ENCODE measurements around the gene IGF2R.

The IGF2R gene

DNA sequence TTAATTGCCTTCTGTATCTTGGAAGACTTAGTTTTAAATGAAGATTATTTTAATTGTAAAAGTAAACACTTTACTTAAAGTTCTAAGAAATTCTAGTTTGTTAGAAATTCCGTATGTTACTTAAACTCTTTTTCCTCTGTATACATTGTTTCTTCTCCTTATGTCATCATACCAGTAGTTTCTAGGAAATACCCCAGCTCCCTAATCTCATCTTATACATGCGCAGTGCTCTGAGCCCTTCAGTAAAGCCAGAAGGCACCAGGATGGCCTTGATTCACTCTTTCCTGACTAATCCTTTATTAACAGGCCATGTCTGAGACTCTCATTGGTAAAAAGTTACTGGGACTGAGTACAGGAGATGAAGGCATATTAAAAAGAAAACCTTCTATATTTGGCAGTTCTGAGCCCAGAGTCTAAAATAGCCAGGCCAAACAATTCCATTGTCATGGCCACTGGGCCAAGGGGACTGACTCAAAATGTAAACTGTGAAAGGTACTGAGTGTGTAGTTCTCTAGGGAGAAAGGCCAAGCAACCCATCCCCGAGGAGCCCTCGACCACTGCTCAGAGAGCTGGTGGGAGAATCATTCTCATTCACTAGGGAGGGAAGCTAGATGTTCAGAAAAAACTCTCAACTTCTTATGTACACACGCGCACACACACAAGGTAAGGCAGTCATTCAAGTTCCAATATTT is 177.7 kb downstream of the IGF2R start:
- no peaks in the 10 kb centered on the region for H3K27me3 ChIP-seq (ENCODE audit: control insufficient read depth, insufficient read depth, low read length)
- no peaks in the 10 kb centered on the region for H3K36me3 ChIP-seq (ENCODE audit: control insufficient read depth, low read depth, low read length)
- no peak overlapping the region for H3K4me3 ChIP-seq (ENCODE audit: low read length)
- H3K27ac ChIP-seq (ENCODE audit: low read length) = no peak overlapping the region
- H3K9me3 ChIP-seq (ENCODE audit: control insufficient read depth, low read depth, low read length) = no peaks in the 10 kb centered on the region
- H3K9ac ChIP-seq (ENCODE audit: low read length) = no peak overlapping the region
- no peaks in the 10 kb centered on the region for H3K4me1 ChIP-seq (ENCODE audit: control insufficient read depth, low read depth, low read length)

DNA sequence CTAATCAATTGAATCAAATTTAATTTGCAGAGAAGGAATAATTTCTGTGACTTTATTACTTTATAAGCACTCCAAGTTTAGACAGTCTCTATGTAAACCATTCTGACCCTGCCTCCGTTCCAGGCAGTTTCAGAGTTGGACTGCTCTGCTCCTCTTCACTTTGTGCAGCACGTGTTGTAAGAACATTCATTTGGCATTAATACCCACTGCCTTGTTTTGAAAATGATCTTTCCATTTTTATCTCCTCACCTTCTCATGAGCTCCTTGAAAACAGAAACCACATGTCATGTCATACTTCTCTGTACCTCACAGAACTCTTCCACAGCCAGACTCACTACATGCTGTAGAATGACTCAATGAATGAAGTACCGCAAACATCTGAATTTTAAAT is 178.3 kb downstream of the IGF2R start:
- Histone ChIP-seq H3K4me1 (ENCODE audit: control insufficient read depth, low read depth, low read length) (no peaks in the 10 kb centered on the region), H3K27ac (ENCODE audit: low read length) (no peak overlapping the region), H3K27me3 (ENCODE audit: control insufficient read depth, insufficient read depth, low read length) (no peaks in the 10 kb centered on the region)

DNA sequence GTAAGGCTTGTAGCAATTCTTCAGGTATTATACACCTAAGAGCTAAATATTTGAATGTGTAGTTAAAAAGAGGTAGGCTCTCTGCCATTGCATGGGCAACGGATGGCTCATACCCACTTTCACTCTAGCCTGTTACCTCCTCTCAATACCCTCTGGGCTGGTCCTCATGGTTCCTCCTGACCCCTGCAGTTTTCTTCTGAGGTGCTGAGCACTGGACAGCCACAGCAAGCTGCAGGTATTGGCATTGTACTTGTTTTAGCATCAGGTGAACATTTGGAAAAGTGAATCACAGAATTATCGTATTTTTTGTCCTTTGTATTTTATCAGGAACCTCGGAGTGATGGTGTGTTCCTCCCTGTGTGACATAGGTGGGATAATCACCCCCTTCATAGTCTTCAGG is 185.6 kb downstream of the IGF2R start:
- Histone ChIP-seq H3K4me1 (ENCODE audit: control insufficient read depth, low read depth, low read length) (no peaks in the 10 kb centered on the region), H3K9ac (ENCODE audit: low read length) (no peak overlapping the region)

More for the DNA sequence above, 178.3 kb downstream of the IGF2R start:
- Histone ChIP-seq H3K9me3 (ENCODE audit: control insufficient read depth, low read depth, low read length) (no peaks in the 10 kb centered on the region), H3K4me3 (ENCODE audit: low read length) (no peak overlapping the region), H3K36me3 (ENCODE audit: control insufficient read depth, low read depth, low read length) (no peaks in the 10 kb centered on the region), H3K9ac (ENCODE audit: low read length) (no peak overlapping the region)

DNA sequence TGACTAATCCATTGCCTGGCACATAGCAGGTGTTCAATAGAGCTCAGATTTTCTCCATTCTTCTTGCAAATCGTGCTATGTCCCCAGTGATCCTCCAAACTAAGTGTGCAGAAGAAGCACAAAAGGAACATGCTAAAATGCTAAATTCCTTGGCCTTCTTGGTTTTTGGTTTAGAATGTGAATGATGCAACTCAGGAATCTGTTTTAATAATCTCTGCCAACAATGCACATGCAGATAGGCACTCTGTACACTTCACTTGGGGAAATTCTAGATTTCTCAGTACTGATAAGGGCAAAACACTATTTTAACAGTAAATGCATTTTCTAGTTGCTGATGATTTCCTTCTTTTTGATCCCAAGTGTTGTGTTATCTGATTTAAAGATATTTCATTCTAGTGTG is 188.0 kb downstream of the IGF2R start:
- H3K9me3 ChIP-seq (ENCODE audit: control insufficient read depth, low read depth, low read length) = no peaks in the 10 kb centered on the region
- H3K9ac ChIP-seq (ENCODE audit: low read length) = no peak overlapping the region
- no peak overlapping the region for H3K4me3 ChIP-seq (ENCODE audit: low read length)
- H3K27ac ChIP-seq (ENCODE audit: low read length) = no peak overlapping the region
- no peaks in the 10 kb centered on the region for H3K36me3 ChIP-seq (ENCODE audit: control insufficient read depth, low read depth, low read length)
- peaks cover 6% of the 10 kb centered on the region for H3K4me1 ChIP-seq (ENCODE audit: control insufficient read depth, low read depth, low read length)
- no peaks in the 10 kb centered on the region for H3K27me3 ChIP-seq (ENCODE audit: control insufficient read depth, insufficient read depth, low read length)

More for the DNA sequence above, 185.6 kb downstream of the IGF2R start:
- H3K9me3 ChIP-seq (ENCODE audit: control insufficient read depth, low read depth, low read length) = no peaks in the 10 kb centered on the region
- no peaks in the 10 kb centered on the region for H3K27me3 ChIP-seq (ENCODE audit: control insufficient read depth, insufficient read depth, low read length)
- no peak overlapping the region for H3K27ac ChIP-seq (ENCODE audit: low read length)
- H3K4me3 ChIP-seq (ENCODE audit: low read length) = no peak overlapping the region
- no peaks in the 10 kb centered on the region for H3K36me3 ChIP-seq (ENCODE audit: control insufficient read depth, low read depth, low read length)

DNA sequence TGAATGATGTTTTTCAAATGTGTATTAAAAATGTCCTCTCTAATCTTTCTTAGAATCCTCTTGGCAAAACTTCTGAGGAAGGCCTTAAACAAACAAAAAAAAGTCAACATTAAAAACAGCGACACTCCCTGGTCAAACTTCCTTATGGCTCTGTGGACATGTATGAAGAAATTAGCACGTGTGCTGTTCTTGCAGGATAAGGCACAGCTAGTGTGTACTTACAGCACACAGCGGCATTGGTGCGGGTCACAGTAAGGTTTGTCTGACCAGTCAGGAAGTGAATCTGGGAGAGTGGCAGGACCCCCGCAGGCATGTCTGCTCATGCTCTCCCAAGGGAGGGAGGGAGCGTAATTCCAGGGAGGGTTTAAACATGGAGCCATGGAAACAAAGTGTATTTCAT is 191.6 kb downstream of the IGF2R start:
- no peaks in the 10 kb centered on the region for H3K36me3 ChIP-seq (ENCODE audit: control insufficient read depth, low read depth, low read length)
- H3K9ac ChIP-seq (ENCODE audit: low read length) = no peak overlapping the region
- no peaks in the 10 kb centered on the region for H3K27me3 ChIP-seq (ENCODE audit: control insufficient read depth, insufficient read depth, low read length)
- no peak overlapping the region for H3K4me3 ChIP-seq (ENCODE audit: low read length)
- H3K9me3 ChIP-seq (ENCODE audit: control insufficient read depth, low read depth, low read length) = no peaks in the 10 kb centered on the region
- H3K4me1 ChIP-seq (ENCODE audit: control insufficient read depth, low read depth, low read length) = peaks cover 9% of the 10 kb centered on the region
- no peak overlapping the region for H3K27ac ChIP-seq (ENCODE audit: low read length)

Data from iPS-18a (cell line).